ENCODE measurements around the gene OSTM1. TPM values are rescaled to one million over a fixed set of nuclear protein-coding genes. Genes with fewer than 3 reads are reported as not detected.

Gene OSTM1
- total RNA-seq, 4 donors from 2014 or later = 48.2 to 74.4 (median 61.2) TPM

GRCh38 chr6:108120311-108120710 lies 45.8 kb upstream of the OSTM1 start:
- Histone ChIP-seq H3K36me3 (no peaks in the 10 kb centered on the region), H3K4me3 (no peak overlapping the region), H3K27ac (replicated peaks in 1 of 4) (no peak overlapping the region), H3K9me3 (peaks cover 0 to 3% (median 0%) of the 10 kb centered on the region in 4 donors), H3K4me1 (peaks cover 32 to 44% (median 37%) of the 10 kb centered on the region in 4 donors), H3K27me3 (peaks cover 13 to 100% (median 56%) of the 10 kb centered on the region in 4 donors)
- no peak for TF ChIP-seq POLR2A (IDR thresholded peaks at IDR 0.05; ENCODE audit: low read depth)
- no peak for TF ChIP-seq POLR2AphosphoS5 (IDR thresholded peaks at IDR 0.05)
- TF ChIP-seq EP300 (IDR thresholded peaks at IDR 0.05) = no peak
- TF ChIP-seq CTCF (IDR thresholded peaks at IDR 0.05) = no peak
- intact Hi-C loops (cut with DNase I) = no loop called here
- DNase-seq (ENCODE audit: extremely low spot score) = no peak
- 91% methylated on average over 12 of the region's 12 CpGs for WGBS

GRCh38 chr6:108119769-108120141 lies 45.2 kb upstream of the OSTM1 start:
- intact Hi-C loops (cut with DNase I) = loop anchor here (10.0 kb wide), 1 partner anchor 375 kb away; no protein-coding TSS in a partner anchor
- peak overlapping the region in 2 of 4 donors; percentile 62 to 68 for H3K4me3 ChIP-seq
- H3K27ac ChIP-seq (replicated peaks in 1 of 4) = no peak overlapping the region
- H3K4me1 ChIP-seq = peaks cover 37 to 49% (median 43%) of the 10 kb centered on the region in 4 donors
- H3K27me3 ChIP-seq = peaks cover 13 to 100% (median 61%) of the 10 kb centered on the region in 4 donors
- DNase-seq (ENCODE audit: extremely low spot score) = no peak
- TF ChIP-seq POLR2A (IDR thresholded peaks at IDR 0.05; ENCODE audit: low read depth) (no peak), CTCF (IDR thresholded peaks at IDR 0.05) (no peak), EP300 (IDR thresholded peaks at IDR 0.05) (no peak), POLR2AphosphoS5 (IDR thresholded peaks at IDR 0.05) (no peak)
- WGBS = 55% methylated on average over 10 of the region's 24 CpGs
- H3K36me3 ChIP-seq = no peaks in the 10 kb centered on the region
- peaks cover 0 to 3% (median 0%) of the 10 kb centered on the region in 4 donors for H3K9me3 ChIP-seq

- H3K27ac ChIP-seq (replicated peaks in 1 of 4) = no peak overlapping the region
- peak; percentile 34 for DNase-seq (ENCODE audit: extremely low spot score)
- peaks cover 44 to 55% (median 48%) of the 10 kb centered on the region in 4 donors for H3K4me1 ChIP-seq
- H3K27me3 ChIP-seq = peaks cover 13 to 99% (median 60%) of the 10 kb centered on the region in 4 donors
- peak overlapping the region; percentile 62 to 76 (median 68) for H3K4me3 ChIP-seq
- no peaks in the 10 kb centered on the region for H3K9me3 ChIP-seq
- WGBS = 3% methylated on average over 33 of the region's 67 CpGs
- H3K36me3 ChIP-seq = no peaks in the 10 kb centered on the region
- intact Hi-C loops (cut with DNase I) = loop anchor here (10.0 kb wide), 1 partner anchor 376 kb away; no protein-coding TSS in a partner anchor
- no peak for TF ChIP-seq EP300 (IDR thresholded peaks at IDR 0.05)
Measured at GRCh38 chr6:108118810-108119768, 44.5 kb upstream of the OSTM1 start.

GRCh38 chr6:108118359-108118724 lies 43.8 kb upstream of the OSTM1 start:
- peak; percentile 55 for DNase-seq (ENCODE audit: extremely low spot score)
- TF ChIP-seq EP300 (IDR thresholded peaks at IDR 0.05) = no peak
- no peak for TF ChIP-seq CTCF (IDR thresholded peaks at IDR 0.05)
- TF ChIP-seq POLR2AphosphoS5 (IDR thresholded peaks at IDR 0.05) = no peak
- no peak for TF ChIP-seq POLR2A (IDR thresholded peaks at IDR 0.05; ENCODE audit: low read depth)
- intact Hi-C loops (cut with DNase I) = loop anchor here (10.0 kb wide), 1 partner anchor 376 kb away; no protein-coding TSS in a partner anchor
- H3K36me3 ChIP-seq = no peaks in the 10 kb centered on the region
- peaks cover 13 to 98% (median 60%) of the 10 kb centered on the region in 4 donors for H3K27me3 ChIP-seq
- no peak overlapping the region for H3K27ac ChIP-seq (replicated peaks in 1 of 4)
- H3K4me3 ChIP-seq = peak overlapping the region; percentile 62 to 76 (median 68)
- no peaks in the 10 kb centered on the region for H3K9me3 ChIP-seq
- WGBS = 4% methylated on average over 10 of the region's 45 CpGs
- H3K4me1 ChIP-seq = peaks cover 47 to 62% (median 56%) of the 10 kb centered on the region in 4 donors
